Parathyroid adenoma (tissue), 2 donors: Measurements from ENCODE around the gene PKP2.

Experiments
- H2AFZ ChIP-seq: fragments of 300-600 bp; sonication (generic); one replicate; pipeline ENCODE4 v1.7.0; 2017; ENCODE audit warnings: antibody characterized with exemption, mild to moderate bottlenecking
- H3K27ac ChIP-seq: fragments of 300-600 bp; sonication (generic); one replicate; pipeline ENCODE4 v1.7.0; 2017
- H3K27me3 ChIP-seq: fragments of 300-600 bp; sonication (generic); one replicate; pipeline ENCODE4 v1.7.0; 2017; ENCODE audit warnings: low read length; ENCODE audit not compliant: control insufficient read depth, insufficient read depth
- H3K36me3 ChIP-seq: fragments of 300-600 bp; sonication (generic); one replicate; pipeline ENCODE4 v1.7.0; 2017; ENCODE audit warnings: low read length; ENCODE audit not compliant: control insufficient read depth, insufficient read depth
- H3K4me1 ChIP-seq: fragments of 300-600 bp; sonication (generic); one replicate; pipeline ENCODE4 v1.7.0; 2017; ENCODE audit warnings: control low read depth
- H3K4me2 ChIP-seq: fragments of 300-600 bp; sonication (generic); one replicate; pipeline ENCODE4 v1.7.0; 2017; ENCODE audit warnings: low read length
- H3K4me3 ChIP-seq: fragments of 300-600 bp; sonication (generic); one replicate; pipeline ENCODE4 v1.7.0; 2017; ENCODE audit warnings: low read depth, low read length
- H3K79me2 ChIP-seq: fragments of 300-600 bp; sonication (generic); one replicate; pipeline ENCODE4 v1.7.0; 2017; ENCODE audit warnings: control low read depth
- H3K9ac ChIP-seq: fragments of 300-600 bp; sonication (generic); one replicate; pipeline ENCODE4 v1.7.0; 2017; ENCODE audit warnings: mild to moderate bottlenecking
- H3K9me3 ChIP-seq: fragments of 300-600 bp; sonication (generic); one replicate; pipeline ENCODE4 v1.7.0; 2017; ENCODE audit warnings: low read length; ENCODE audit not compliant: control insufficient read depth
- CTCF ChIP-seq: fragments of 300-600 bp; sonication (generic); IDR thresholded peaks from one replicate; pipeline ENCODE4 v1.7.0; 2017; ENCODE audit warnings: antibody characterized with exemption, mild to moderate bottlenecking
- donor health status: primary hyperparathyroidism.

The PKP2 gene

GRCh38 chr12:32755654-32756475, 140.7 kb downstream of the PKP2 start, which contains the start of gene YARS2:
Gene YARS2 (minus strand): TSS chr12:32755897. CDS start chr12:32755874, 23 bp downstream.
- Histone ChIP-seq H3K79me2 (peaks cover 2% of the 10 kb centered on the region), H3K36me3 (no peaks in the 10 kb centered on the region), H3K27ac (peak within 1 kb of the TSS; percentile 90), H3K4me3 (peak within 1 kb of the TSS; percentile 98), H3K9me3 (no peaks in the 10 kb centered on the region), H3K9ac (peak within 1 kb of the TSS; percentile 21), H3K4me2 (peak within 1 kb of the TSS; percentile 95), H2AFZ (peak within 1 kb of the TSS; percentile 99), H3K4me1 (no peaks in the 10 kb centered on the region), H3K27me3 (no peaks in the 10 kb centered on the region)
- peak; percentile 88 for TF ChIP-seq CTCF

GRCh38 chr12:32755051-32755653, 141.4 kb downstream of the PKP2 start:
- Histone ChIP-seq H3K79me2 (peaks cover 2% of the 10 kb centered on the region), H3K27me3 (no peaks in the 10 kb centered on the region), H3K9ac (peak overlapping the region; percentile 16), H3K4me2 (peak overlapping the region; percentile 95), H3K36me3 (no peaks in the 10 kb centered on the region), H3K9me3 (no peaks in the 10 kb centered on the region), H3K4me1 (no peaks in the 10 kb centered on the region), H2AFZ (peak overlapping the region; percentile 99), H3K27ac (peak overlapping the region; percentile 90), H3K4me3 (peak overlapping the region; percentile 98)
- peak; percentile 63 for TF ChIP-seq CTCF

- Histone ChIP-seq H3K27ac (no peak overlapping the region), H3K4me1 (no peaks in the 10 kb centered on the region), H3K4me3 (peak overlapping the region; percentile 43), H3K9ac (no peak overlapping the region), H3K27me3 (no peaks in the 10 kb centered on the region), H3K4me2 (peak overlapping the region; percentile 95), H3K36me3 (no peaks in the 10 kb centered on the region), H3K79me2 (peaks cover 2% of the 10 kb centered on the region), H2AFZ (no peak overlapping the region), H3K9me3 (no peaks in the 10 kb centered on the region)
- TF ChIP-seq CTCF: no peak
These were observed 142.5 kb downstream of the PKP2 start for GRCh38 chr12:32754111-32754510.

- Histone ChIP-seq H3K27ac (no peak overlapping the region), H3K9ac (no peak overlapping the region), H3K4me3 (peak overlapping the region; percentile 43), H3K27me3 (no peaks in the 10 kb centered on the region), H3K4me1 (no peaks in the 10 kb centered on the region), H2AFZ (no peak overlapping the region), H3K9me3 (no peaks in the 10 kb centered on the region), H3K79me2 (peaks cover 2% of the 10 kb centered on the region), H3K4me2 (peak overlapping the region; percentile 95), H3K36me3 (no peaks in the 10 kb centered on the region)
- no peak for TF ChIP-seq CTCF
These were observed 143.0 kb downstream of the PKP2 start for GRCh38 chr12:32753605-32754004.
